ENCODE results near the gene IZUMO2. TPM values are rescaled to one million over a fixed set of nuclear protein-coding genes. Genes with fewer than 3 reads are reported as not detected.
"Not testable (repeated sequence)": the region's sequence is repeated elsewhere in the genome, so short reads cannot be mapped to it uniquely, and the experiment has no call there.

Gene IZUMO2
- total RNA-seq, 1 donor from 2014 or later = not detected

DNA sequence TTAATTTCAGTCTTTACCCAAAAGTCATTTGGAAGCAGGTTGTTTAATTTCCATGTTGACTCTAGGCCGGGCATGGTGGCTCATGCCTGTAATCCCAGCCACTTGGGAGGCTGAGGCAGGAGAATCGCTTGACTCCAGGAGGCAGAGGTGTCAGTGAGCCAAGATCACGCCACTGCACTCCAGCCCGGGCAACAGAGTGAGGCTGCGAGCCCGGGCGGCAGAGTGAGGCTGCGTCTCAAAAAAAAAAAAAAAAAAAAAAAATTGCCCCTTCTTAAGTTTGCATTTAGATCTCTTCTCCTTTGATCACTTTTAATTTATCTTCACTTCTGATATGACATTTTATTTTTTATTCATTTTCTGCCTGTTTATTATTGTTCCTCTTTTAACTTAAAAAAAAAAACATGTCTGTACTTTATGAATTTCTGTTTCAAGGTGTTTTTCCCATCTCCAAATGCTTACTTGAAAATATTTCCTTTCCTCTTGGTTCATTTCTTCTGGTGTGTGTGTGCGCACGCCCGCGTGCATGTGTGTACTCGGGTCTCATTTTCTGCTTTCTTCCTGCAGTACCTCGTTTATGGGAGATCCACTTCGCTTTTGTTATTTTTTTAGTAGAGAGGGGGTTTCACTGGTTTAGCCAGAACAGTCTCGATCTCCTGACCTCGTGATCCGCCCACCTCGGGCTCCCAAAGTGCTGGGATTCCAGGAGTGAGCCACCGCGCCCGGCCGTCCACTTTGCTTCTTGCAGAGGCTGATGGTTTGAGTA, 26.3 kb downstream of the IZUMO2 start:
- not testable (repeated sequence) for H3K27ac Mint-ChIP-seq (ENCODE audit: unreplicated experiment); H3K4me3 Mint-ChIP-seq (ENCODE audit: unreplicated experiment); H3K27me3 Mint-ChIP-seq (ENCODE audit: low read depth); H3K9me3 Mint-ChIP-seq (ENCODE audit: low read depth); H3K36me3 Mint-ChIP-seq (ENCODE audit: low read depth); H3K4me1 Mint-ChIP-seq (ENCODE audit: low read depth)
- TF ChIP-seq CTCF (IDR thresholded peaks at IDR 0.05) = peak; percentile 46
- peak; percentile 96 for DNase-seq (ENCODE audit: low spot score)

- H3K27me3 Mint-ChIP-seq (ENCODE audit: low read depth); H3K27ac Mint-ChIP-seq (ENCODE audit: unreplicated experiment); H3K36me3 Mint-ChIP-seq (ENCODE audit: low read depth); H3K4me3 Mint-ChIP-seq (ENCODE audit: unreplicated experiment); H3K4me1 Mint-ChIP-seq (ENCODE audit: low read depth); H3K9me3 Mint-ChIP-seq (ENCODE audit: low read depth): not testable (repeated sequence)
- peak; percentile 94 for DNase-seq (ENCODE audit: low spot score)
Observed at GRCh38 chr19:50135856-50136602, 27.1 kb downstream of the IZUMO2 start.

GRCh38 chr19:50134777-50135719, 28.0 kb downstream of the IZUMO2 start:
- H3K4me3 Mint-ChIP-seq (ENCODE audit: unreplicated experiment); H3K9me3 Mint-ChIP-seq (ENCODE audit: low read depth); H3K4me1 Mint-ChIP-seq (ENCODE audit: low read depth); DNase-seq (ENCODE audit: low spot score); H3K27ac Mint-ChIP-seq (ENCODE audit: unreplicated experiment); H3K27me3 Mint-ChIP-seq (ENCODE audit: low read depth); H3K36me3 Mint-ChIP-seq (ENCODE audit: low read depth): not testable (repeated sequence)

DNA sequence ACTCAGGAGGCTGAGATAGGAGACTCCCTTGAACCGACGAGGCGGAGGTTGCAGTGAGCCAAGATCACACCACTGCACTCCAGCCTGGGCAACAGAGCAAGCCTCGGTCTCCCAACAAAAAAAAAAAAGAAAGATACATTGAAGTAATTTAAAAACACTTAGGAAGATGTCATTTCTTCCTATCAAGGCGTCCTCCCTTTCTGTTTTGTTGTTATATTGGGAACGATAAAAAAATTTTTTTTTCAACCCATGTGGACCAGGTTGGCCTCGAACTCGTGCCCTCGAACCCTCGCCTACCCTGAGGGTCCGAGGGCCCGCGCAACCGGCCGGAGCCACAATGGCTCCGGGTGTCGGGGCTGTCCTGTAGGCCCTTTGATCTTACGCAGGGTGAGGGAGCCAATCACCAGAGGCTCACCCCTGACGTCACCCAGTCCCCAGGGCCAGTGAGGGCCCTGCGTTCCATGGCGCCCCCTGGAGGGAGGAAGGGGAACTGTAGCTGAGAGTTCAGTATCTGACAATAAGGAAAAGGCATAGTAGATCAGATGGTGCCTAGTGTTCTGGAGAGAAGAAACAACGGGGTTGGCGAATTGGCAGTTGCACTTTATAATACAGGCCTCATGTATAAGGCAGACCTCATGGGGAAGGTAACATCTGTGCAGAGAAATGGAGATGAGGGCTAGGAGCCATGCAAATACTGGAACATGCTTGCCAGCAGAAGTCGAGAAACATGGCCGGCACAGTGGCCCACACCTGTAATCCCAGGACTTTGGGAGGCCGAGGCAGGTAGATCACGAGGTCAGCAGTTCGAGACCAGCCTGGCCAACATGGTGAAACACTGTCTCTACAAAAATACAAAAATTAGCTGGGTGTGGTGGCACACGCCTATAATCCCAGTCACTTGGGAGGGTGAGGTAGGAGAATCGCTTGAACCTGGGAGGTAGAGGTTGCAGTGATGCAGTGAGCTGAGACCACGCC, 29.3 kb downstream of the IZUMO2 start:
- not testable (repeated sequence) for H3K9me3 Mint-ChIP-seq (ENCODE audit: low read depth); H3K4me1 Mint-ChIP-seq (ENCODE audit: low read depth); H3K27me3 Mint-ChIP-seq (ENCODE audit: low read depth); H3K27ac Mint-ChIP-seq (ENCODE audit: unreplicated experiment); DNase-seq (ENCODE audit: low spot score); H3K36me3 Mint-ChIP-seq (ENCODE audit: low read depth); H3K4me3 Mint-ChIP-seq (ENCODE audit: unreplicated experiment)
- TF ChIP-seq CTCF (IDR thresholded peaks at IDR 0.05) = peak; percentile 42

- not testable (repeated sequence) for DNase-seq (ENCODE audit: low spot score); H3K9me3 Mint-ChIP-seq (ENCODE audit: low read depth); H3K36me3 Mint-ChIP-seq (ENCODE audit: low read depth); H3K4me3 Mint-ChIP-seq (ENCODE audit: unreplicated experiment); H3K4me1 Mint-ChIP-seq (ENCODE audit: low read depth); H3K27me3 Mint-ChIP-seq (ENCODE audit: low read depth); H3K27ac Mint-ChIP-seq (ENCODE audit: unreplicated experiment)
Observed at GRCh38 chr19:50104012-50104411, 59.1 kb downstream of the IZUMO2 start.

DNA sequence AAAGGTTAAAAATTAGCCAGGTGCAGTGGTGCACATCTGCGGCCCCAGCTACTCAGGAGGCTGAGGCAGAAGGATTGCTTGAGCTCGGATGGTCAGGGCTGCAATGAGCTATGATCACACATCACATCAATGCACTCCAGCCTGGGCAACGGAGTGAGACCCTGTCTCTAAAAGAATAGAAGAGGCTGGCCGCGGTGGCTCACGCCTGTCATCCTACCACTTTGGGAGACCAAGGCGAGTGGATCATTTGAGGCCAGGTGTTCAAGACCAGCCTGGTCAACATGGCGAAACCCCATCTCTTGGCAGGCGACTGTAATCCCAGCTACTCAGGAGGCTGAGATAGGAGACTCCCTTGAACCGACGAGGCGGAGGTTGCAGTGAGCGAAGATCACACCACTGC, 59.7 kb downstream of the IZUMO2 start:
- not testable (repeated sequence) for H3K4me1 Mint-ChIP-seq (ENCODE audit: low read depth); H3K27me3 Mint-ChIP-seq (ENCODE audit: low read depth); DNase-seq (ENCODE audit: low spot score); H3K36me3 Mint-ChIP-seq (ENCODE audit: low read depth); H3K27ac Mint-ChIP-seq (ENCODE audit: unreplicated experiment); H3K4me3 Mint-ChIP-seq (ENCODE audit: unreplicated experiment); H3K9me3 Mint-ChIP-seq (ENCODE audit: low read depth)

Other genes starting within 250 kb of the IZUMO2 start
- gene ATF5, start 234.1 kb downstream of the IZUMO2 start, total RNA-seq = 16.7 to 53.4 TPM (median 53.3 TPM) in 3 replicates
- gene NUP62, start 233.8 kb downstream of the IZUMO2 start, total RNA-seq = 41.0 to 50.5 TPM (median 44.7 TPM) in 3 replicates
- not detected in 3 replicates for gene SIGLEC11, start 202.1 kb downstream of the IZUMO2 start, total RNA-seq
- gene VRK3, start 137.9 kb downstream of the IZUMO2 start, total RNA-seq = 21.0 to 21.9 TPM (median 21.1 TPM) in 3 replicates
- 7.0 to 7.3 TPM (median 7.0 TPM) in 3 replicates for gene ZNF473, start 137.3 kb downstream of the IZUMO2 start, total RNA-seq
- gene MYH14, start 40.3 kb upstream of the IZUMO2 start, total RNA-seq = 0.68 to 10.2 TPM (median 8.6 TPM) in 3 replicates
- gene KCNC3, start 166.1 kb upstream of the IZUMO2 start, total RNA-seq = 4.9 to 9.3 TPM (median 8.9 TPM) in 3 replicates
- 0.27 to 0.74 TPM (median 0.55 TPM) in 3 replicates for gene NAPSA, start 202.4 kb upstream of the IZUMO2 start, total RNA-seq
- gene NR1H2, start 213.2 kb upstream of the IZUMO2 start, total RNA-seq = 47.7 to 48.9 TPM (median 48.3 TPM) in 3 replicates
- gene POLD1, start 221.1 kb upstream of the IZUMO2 start, total RNA-seq = 15.7 to 37.2 TPM (median 15.8 TPM) in 3 replicates

All from chondrocyte (in vitro differentiated cells).